OCI-M2 (cell line): ENCODE data around the gene WLS.

Source experiments
- DNase-seq: peaks from one replicate; lab custom pipeline; 2025; ENCODE audit not compliant: unreplicated experiment; lab: John Stamatoyannopoulos, UW

Gene WLS

DNA sequence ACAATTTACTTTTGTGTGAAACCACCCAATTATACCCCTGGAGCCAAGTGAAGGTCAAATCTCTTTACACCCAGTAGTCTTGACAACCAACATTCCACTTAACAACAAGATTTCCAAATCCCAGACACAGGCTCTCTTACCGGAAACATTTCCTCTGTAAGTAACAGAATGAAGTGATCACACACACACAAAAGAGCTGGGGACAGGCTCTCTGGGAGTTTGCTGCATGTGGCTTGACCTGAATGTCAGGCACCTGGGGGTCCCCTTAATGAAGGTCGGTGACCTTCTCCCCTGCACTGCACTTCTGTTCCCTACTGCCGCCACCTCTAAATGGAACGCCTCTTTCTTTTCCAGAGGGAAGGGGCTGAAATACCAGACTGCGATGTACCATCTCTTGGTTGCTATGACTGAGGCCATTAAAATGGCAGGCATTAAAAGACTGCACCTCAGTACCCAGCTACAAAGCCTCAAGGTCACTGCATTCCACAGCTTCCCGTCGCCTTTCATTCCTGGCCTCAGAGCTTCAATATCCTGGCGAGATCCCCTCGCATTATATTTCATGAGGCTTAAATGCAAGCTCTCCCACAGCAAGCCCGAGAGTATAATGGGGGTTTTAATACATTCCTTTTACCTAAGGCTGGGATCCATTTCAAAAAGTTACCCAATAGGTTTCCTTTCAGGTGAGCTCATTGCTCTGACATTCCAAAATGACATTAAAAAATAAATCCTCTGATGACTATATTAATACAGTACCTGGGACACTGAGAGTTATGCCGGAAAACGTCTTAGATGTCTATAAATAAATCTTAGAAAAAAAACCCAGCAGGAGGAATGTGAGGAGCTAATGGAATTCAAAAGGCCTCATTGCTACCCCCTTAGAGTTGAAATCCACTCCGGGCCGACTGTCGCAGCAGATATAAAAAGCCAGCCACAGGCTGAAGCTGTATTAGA, 91.0 kb downstream of the WLS start:
- no peak for DNase-seq

DNA sequence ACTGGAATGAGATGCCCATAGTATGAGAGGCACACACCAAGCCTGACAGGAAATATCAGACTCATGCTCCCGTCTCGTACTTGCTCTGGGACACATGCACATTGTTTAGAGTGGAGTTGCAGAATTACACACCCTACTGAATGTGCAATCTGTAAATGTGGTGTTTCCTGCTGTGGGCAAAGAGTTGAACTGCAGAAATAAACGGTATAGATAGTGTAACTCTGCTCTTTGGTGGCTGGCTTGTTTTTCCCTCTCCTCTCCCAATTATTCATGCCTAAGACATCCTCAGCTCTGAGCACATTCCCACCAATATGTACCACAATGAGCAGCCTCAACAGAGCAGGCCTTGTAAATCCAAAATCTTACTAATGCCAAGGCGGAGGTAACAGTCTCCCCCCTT, 91.8 kb downstream of the WLS start:
- DNase-seq = no peak

DNA sequence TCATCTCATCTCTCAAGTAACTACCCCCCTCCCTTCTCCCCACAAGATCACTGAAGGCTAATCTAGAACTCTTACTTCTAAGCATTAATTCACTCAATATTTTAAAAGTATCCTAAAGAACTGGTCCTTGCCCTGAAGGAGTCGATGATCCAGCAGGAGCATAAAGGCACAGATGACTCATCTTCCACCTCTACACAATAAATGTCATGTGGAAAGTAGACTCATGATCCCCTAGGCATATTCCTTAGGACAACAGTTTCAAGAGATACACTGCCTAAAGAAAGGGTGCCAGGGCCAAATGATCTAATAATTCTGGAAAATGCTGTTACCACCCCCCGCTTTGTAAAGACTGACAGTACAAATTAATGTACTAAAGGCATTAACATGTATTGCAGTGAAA, 96.1 kb downstream of the WLS start:
- DNase-seq = no peak

DNA sequence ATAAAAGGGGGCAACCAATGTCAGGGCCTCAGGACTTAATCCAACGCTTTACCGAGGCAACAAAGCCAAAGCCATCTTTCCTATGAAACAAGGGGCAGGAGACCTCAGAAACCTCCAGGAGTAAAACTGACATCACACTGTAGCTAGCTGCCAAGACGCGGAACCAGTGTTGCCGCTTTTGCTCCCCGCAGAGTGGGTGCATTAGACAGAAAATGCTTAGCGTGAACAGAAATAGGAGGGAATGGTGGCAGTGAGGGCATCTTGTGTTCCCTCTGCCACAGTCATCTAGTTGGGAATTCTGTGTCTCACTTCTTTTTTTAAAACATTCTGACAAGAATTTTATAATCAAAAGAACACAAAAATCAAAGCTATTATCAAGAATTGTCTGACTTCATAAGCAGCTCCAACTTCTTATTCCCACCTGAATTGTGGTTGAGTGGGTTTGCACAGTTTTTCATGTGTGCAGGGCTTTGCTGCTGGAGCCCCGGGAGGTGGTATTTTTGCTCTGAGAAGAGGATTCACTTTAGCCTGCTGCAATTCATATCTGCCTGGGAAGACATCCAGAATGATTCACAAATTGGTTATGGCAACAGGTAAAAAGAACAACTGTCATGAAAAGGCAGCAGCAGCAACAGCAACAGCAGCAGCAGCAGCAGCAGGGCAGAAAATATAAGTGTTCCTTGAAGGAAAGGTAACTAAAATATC, 99.7 kb downstream of the WLS start:
- DNase-seq = no peak

DNA sequence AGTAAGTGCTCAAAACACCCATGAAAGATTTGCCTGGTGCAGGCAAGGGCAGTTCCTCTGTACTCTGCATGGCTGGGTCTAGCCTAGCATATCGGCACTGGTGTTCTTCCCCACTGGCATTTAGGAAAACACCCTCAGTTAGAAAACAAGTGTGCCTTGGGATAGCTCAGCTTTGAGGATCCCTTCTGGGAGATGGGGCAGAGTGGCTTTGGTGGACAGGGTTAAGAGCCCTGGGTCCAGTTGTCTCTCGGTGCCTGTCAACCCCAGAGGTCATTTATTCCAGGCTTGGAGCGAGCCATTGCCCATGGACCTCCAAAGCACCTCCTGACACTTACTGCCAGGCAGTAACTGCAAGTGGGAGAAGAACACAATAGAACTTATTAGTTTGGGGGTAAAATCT, 101.1 kb downstream of the WLS start:
- no peak for DNase-seq

DNA sequence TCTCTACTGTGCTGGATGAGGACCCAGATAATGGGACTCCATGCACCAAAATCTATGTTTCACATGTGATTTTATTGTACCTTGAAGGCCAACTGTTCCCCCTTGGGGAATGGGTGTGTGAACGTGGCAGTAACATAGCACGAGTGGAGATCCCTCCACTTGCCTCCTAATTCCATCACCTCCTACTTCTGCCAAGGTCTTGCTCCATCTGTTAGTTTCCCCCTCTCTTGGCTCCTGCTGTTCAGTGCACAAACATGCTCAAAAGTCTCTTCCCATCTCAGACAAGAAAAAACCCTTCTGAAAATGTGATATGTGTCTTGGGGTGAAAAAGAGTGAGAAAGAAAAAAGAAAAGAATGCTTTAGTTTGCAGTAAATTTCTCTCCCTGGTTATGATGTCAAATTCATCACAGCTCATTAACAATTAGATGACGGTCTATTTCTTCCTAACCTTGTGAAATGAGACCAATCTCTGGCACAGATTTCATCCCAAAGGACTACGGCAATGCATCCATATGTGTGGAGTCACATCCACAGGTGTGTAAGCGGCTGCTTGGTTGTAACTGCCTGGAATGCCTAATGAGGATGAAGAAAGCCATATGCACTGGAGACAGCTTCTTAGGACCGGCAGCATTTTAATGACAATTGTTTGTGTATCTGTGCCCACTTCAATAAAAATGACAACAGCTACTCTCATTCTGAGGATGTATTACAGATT, 102.6 kb downstream of the WLS start:
- DNase-seq = no peak

DNA sequence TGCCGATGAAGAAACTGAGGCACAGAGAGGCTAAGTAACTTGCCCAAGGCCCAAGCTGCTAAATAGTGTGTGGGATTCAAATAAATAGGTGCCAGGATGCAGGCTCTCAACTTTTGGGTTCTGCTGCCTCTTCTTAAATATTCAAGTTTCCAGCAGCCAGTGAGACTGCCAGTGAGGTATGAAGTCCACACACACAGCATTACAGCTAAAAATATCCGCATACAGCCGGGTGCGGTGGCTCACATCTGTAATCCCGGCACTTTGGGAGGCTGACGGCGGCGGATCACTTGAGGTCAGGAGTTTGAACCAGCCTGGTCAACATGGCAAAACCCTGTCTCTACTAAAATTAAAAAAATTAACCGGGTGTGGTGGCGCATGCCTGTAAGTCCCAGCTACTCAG, 103.5 kb downstream of the WLS start:
- DNase-seq = no peak

DNA sequence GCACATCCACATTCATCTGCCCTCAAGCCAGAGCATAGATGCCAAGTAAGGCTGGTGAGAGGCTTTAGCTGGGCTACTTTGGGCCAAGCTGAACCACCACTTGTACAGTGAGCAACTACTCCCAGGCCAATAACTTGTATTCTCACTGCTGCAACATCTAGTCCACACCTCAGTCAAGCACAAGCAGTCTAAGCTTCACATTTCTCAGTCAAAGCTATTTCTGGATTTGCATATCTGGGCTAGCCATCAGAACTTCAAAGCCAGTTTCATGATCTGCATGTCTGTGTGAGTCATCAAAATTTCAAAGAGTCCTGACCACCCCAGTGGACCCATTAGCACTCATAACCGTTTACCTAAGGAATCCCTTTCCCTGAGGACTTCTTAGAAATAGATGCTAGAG, 104.2 kb downstream of the WLS start:
- DNase-seq = no peak

DNA sequence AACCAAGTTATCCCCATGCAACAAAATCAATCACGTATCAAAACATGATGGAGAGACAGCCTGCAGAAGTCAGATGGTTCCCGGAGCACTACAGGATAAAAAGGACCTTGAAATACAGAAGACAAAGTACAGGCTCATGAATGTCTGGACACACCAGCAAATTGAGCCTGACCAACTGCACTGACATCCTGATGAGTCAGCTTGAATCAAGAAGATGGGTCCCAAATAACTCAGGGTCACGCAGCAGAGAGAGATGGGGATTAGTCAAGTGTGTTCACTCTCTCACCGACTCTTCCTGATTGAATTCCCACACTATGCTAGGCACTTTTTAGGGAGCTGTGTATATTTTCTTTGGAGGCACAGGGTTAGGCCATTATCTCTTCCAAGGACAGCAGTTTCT, 110.8 kb downstream of the WLS start:
- DNase-seq = no peak

DNA sequence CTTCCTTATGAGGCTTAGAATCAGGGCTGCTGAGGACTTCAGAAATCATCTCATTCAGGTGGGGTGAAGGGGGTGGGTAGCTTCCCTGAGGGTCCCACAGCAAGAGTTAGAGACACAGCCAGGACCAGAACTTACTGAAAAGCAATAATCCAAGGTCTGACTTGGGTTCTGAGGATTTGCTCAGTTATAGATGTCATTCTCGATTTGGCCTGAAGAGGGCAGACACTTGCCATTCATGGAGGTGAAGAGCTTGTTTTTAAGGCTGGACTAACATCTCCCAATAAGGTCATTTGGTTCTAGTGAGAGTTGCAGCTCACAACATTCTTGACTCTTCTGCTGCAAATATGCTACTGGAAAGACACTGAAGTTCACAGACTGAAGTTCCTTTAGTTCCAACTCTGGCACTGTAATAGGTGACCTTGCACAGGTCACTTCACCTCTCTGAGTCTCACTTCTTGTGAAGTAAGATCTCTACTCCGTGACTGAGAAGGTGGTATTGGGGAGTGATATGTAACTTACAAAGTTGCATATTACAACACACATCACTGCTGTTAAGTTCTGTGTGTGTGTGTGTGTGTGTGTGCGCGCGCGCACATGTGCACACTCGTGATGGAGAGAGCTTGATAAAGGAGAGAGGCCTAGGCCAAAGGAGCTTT, 112.1 kb downstream of the WLS start:
- no peak for DNase-seq

DNA sequence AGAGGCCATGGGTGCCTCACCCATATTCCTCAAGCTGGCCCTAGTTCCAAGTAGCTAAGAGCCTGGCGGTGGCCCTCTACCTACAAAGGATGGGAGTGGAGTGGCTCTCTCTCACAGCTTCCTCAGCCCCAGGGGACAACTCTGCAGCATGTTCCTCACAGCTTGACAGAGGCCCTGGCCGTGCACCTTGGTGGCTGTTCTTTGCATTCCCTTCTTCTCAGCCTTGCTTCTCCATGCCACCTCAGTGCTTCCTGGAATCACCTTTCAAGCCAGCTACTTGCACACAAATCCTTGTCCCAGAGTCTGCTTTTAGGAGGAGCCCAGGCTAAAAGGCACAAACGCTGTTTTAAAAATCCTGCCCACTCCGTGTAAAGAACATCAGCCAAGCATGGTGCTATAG, 112.9 kb downstream of the WLS start:
- DNase-seq = no peak

DNA sequence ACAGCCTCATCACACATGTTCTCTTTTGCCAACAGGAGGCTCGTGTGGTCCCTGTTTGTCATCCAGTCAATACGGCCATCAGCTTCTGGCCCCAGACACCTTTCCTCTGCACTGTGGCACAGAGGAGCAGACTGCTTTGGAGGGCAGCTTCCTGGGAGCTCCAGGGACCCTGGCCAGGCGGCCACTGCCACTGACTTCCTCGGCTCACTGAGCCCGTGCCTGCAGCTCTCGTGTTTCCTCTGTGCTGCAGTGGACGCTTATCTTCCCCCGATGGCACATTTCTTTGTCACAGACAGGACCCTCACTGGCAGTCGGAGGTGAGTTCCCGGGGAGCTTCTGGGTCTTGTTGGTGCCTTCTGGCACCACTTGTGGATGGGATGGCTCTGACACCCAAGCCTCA, 114.9 kb downstream of the WLS start:
- DNase-seq = no peak

DNA sequence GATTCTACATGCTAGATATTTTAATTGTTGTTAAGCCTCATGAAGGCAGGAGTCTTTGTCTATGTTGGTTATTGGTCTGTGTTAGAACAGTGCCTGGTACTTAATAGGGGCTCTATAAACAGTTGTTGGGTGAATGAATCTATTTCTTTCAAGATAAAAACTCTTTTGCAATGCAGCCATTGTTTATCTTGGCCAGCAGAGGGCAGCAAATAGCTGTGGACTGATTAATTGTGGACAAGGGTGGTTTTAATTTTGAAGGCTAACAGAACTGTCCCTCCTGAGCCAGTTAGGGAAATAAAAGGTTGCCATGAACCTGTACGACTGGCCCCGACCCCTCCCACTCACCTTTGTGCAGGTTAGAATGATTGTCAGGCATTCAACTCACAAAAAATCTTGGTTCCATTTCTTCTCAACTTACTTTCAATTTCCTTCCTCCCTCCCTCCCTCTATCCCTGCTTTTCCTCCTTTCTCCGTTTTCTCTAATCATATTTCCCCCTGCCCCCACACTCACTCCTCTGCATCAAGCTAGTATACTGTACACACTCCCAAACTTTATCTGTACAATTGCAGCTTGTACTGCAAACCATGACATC, 115.6 kb downstream of the WLS start:
- DNase-seq = no peak

DNA sequence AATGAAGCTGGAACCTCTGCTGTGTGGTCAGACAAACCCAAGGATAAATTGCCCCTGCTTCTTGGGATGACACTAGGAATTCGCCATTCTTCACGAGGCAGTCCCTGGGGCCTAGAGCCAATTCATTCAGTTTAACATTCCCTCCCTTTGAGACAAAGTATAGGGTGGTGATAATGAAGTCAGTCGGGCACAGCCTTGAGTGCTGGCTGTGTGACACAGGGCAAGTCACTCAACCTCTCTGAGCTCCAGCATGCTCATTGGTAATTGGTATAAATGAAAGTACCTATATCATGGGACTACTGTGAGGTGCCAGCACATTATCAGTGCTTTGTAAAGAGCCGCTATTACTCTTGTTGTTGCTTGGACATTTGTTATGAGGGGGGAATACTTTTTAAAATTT, 117.0 kb downstream of the WLS start:
- DNase-seq = no peak

DNA sequence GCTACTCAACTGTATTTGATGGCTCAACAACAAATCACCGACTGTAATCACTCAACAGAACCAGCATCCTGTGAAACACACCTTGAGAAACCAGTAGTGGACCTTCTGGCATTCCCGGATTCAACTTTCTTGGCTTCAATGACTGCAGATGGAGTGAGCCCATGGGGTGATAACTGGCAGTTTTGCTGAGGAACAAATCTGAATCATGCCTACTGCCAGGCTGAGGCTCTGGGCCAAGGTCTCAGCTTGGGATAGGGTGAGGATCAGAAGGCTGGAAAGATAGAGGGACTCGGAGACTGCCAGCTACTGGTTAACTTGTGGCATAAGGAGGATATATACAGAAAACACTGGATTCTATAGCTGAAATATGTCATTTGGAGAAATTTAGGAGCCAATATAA, 118.4 kb downstream of the WLS start:
- no peak for DNase-seq

DNA sequence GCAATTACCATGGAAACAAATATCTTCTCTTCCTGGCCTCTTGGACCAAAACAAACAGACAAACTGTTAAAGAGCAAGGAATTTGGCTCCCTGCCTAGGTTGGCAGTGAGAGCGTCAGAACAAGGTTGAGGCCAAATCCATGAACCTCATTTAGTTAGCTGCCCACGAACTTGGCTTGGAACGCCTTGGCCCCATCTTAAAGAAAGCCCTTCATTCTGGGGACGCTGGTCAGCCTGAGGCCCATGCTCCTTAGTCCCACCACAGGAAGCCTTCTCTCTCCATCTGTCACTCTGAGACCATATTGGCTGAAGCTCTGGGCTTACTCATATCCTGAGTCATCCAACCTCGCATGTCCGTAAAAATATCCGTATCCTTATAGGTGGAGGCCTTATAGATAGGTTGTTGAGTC, 119.5 kb downstream of the WLS start:
- DNase-seq = no peak

DNA sequence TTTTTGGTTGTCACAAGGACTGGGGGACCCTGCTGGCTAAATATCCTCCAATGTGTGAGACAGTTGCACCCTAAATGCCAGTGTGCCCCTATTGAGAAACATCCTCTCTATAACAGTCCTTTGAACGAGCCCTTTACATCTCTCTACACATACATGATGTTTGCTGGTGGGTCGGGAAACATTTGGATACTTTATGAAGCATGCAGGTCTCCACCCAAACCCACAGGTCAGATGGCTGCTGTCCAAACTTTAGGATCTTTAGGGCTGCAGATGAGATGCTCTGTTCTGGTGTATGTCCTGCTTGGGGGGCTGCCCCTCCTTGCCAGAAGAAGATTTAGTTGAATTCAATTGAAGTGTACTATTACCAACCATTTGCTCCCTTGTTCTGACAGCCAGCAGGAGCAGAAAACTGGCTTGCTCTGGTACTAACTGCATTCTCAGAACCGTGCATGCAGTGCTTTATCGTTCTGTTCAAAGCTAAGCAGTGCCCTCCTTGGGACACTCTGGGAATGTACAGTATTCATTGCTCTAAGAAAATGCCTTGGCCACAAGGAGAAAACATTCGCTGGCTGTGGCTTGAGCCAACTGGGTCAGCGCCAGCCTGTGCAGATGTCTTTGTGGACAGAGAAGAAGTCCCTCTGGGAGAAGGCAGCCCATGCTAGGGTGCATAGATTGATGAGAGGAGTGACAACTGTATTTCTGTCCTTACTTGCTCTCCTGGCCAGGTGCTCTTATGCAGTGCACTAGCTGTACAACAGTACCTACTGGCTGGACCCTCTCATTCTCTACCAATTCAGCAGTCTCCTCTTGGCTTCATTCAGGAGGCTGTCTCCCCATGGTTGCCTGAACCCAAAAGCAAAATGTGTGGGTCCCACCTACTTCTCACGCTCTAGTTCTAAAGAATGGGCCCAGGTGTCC, 120.5 kb downstream of the WLS start:
- DNase-seq = no peak

DNA sequence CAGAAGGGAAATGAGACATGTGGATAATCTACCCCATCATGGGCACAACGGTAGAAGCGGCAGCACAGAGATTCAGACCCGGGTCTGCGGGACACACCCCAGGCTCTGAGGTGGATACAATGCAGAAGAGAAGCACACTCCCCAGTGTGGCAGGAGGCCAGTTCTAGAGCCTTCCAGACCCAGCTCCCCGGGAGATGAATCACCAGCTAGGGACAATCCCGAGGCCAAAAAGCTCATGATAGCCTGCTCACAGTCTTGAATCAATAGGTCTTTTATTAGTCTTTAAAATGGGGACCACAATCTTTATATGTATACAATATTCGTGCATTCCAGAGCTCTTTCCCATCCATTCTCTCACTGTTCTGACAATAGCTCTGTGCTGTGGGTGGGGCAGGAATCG, 124.6 kb downstream of the WLS start:
- DNase-seq = no peak

DNA sequence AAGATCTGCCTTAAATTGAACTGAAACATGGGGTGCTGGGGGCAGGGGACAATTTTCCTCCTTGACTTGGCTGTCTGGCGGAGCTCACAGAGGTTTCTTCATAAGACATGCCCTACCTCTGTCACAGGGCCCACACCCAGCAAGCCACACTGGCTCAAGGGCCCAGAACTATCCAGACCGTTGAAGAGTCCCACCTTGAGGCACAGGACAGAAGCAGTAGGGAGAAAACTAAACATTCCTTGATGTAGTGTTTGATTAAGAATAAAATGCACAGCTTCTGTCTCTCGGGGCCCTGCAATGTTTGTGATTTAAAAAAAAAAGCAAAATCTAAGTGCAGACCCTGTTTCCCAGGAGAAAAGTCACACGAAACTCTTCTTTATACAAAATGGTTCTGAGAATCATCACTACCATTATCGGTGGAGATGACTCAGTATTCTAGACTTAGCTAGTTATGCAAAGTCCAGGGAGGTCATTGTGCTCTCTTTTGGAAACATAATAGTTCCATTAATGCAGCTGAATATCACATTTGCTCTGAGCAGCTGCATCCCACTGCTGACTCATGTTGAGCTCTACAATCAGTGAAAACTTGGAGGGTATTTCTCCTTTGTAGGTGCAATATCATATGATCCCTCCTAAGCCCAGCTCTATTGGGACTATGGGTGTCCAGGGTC, 128.3 kb downstream of the WLS start:
- DNase-seq = no peak
